Midbrain (tissue), 1 donor: ENCODE data around the gene GPR62.
"Not testable (repeated sequence)": the region's sequence is repeated elsewhere in the genome, so short reads cannot be mapped to it uniquely, and the experiment has no call there.

Experiments
- DNase-seq: peaks from one replicate; lab custom pipeline; 2025; lab: John Stamatoyannopoulos, UW

GPR62 gene

DNA sequence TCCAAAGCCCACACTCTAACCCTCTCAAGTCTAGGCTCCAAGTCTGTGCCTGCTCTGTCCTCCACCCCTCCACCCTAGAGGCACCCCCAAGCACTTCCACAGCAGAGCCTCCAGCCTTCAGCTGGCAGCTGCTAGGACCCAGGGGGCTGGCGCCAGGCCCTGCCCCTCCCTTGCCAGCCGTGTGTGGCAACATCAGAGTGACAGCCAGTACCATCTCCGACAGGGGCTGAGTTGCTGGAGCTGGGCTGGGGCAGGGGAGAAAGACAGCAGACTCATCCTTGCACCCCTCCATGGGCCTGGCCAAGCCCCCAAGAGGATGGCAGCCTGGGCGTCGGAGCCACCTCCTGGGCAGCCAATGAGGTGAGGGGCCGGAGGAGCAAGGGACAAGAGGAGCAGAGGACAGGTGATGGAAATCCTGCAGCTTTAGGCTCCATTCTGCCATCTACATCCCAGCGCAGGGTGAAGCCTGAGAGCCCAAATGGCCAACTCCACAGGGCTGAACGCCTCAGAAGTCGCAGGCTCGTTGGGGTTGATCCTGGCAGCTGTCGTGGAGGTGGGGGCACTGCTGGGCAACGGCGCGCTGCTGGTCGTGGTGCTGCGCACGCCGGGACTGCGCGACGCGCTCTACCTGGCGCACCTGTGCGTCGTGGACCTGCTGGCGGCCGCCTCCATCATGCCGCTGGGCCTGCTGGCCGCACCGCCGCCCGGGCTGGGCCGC, at the start of gene GPR62:
Gene GPR62 (plus strand): TSS at position 207 of the 718 bp plus-strand sequence. CDS start 272 bp downstream, at position 479.
- DNase-seq: peak; percentile 85

DNA sequence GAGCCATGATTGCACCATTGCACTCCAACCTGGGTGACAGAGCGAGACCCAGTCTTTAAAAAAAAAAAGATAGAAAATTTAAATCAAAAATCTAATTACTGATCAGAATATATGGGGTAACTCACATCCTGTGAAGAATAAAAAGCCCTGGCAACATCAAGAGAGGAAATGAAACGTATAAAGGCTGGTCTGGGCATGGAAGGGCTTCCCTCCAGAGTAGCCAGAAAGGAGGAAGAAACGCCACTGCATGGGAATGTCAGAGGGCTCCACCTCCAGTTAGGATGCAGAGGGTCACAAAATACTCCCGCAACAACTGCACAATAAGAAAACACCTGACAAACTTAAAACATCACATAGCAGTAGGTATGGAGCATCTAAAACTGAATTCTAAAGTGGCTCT, 47.2 kb upstream of the GPR62 start:
- no peak for DNase-seq

DNA sequence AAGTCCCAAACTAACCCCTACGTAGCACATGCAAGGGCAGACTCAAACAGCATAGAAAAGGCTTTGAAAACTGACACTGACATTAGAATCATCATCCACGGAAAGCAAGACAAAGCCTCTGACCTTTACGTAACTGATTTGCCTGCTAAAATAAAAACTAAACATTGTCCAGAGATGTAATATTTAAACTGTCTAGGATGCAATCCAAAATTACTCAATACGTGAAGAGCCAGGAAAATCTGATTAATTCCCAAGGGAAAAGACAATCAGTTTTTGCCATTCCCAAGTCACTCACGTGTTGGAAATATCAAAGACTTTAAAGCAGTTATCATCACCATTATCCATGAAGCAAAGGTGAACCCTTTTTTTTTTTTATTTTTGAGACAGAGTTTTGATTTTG, 38.8 kb upstream of the GPR62 start:
- no peak for DNase-seq

DNA sequence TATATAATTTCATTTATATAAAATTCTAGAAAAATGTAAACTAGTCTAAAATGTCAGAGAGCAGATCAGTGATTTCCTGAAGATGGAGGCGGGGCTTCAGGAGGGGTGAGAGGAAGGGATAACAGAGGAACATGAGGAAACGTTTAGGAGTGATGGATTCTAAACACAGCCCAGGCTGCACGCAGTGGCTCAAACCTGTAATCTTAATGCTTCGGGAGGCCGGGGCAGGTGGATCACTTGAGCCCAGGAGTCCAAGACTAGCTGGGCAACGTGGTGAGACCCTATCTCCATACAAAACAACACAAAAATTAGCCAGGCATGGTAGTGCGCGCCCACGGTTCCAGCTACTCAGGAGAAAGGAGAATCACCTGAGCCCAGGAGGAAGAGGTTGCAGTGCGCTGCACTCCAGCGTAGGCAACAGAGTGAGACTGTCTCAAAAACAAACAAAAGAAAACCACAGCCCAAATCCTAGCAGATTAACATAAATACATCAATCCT, 34.1 kb upstream of the GPR62 start:
- no peak for DNase-seq

DNA sequence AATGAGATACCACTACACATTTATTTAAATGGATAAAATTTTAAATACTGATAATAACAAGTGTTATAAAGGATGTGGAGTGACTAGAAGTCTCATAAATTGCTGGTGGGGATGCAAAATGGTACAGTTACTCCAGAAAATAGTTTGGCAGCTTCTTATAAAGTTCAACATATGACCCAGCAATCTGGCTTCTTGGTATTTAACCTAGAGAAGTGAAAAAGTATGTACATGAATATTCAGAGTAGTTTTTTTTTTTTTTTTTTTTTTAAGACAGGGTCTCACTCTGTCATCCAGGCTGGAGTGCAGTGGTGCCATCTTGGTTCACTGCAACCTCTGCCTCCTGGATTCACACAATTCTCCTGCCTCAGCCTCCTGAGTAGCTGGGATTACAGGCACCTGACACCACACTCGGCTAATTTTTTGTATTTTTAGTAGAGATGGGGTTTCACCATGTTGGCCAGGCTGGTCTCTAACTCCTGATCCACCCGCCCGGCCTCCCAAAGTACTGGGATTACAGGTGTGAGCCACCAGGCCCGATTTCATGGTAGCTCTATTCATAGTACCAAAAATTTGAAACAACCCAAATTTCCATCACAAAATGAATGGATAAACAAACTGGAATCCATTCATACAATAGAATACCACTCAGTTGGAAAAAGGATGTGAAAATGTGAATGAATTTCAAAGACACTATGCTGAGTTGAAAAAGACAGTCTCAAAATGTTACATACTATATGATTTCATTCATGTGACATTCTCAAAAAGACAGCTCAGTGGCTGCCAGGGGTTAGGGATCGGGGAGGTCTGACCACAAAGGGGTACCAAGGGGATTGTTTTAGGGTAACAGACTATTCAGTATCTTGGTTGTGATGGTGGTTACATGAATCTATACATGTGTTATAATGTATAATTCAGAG, 27.9 kb upstream of the GPR62 start:
- no peak for DNase-seq

GRCh38 chr3:51928438-51928837, 26.7 kb upstream of the GPR62 start:
- DNase-seq: no peak

GRCh38 chr3:51928981-51929380, 26.2 kb upstream of the GPR62 start:
- not testable (repeated sequence) for DNase-seq

DNA sequence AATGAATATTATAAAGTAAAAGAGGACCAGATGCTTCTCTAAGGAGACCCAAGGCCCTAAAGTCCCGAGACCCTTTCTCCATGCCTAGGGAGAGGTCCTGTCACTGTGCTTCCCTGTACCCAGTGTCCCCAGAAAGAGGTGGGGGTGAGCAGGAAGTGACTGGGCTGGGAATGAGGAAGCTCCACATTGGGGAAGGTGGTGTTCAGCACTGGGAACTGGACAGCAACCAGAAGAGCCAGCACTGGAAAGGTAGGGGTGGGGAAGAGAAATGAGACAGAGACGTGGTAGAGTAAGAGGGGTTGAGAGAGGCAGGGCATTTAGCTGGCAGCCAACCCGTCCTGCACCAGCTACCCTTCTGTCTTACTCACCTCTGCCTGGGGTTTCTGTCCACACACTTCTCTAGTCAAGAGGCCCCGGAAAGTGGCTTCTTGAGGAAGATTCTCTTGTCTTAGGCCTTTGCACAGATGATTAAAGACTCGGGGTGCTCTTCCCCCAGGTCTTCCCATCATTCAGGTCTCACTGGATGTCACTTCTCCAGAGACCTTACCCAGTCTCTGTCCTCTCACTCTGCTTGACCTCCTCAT, 25.7 kb upstream of the GPR62 start:
- no peak for DNase-seq

- no peak for DNase-seq
These were observed 24.7 kb upstream of the GPR62 start for GRCh38 chr3:51930439-51930838.

DNA sequence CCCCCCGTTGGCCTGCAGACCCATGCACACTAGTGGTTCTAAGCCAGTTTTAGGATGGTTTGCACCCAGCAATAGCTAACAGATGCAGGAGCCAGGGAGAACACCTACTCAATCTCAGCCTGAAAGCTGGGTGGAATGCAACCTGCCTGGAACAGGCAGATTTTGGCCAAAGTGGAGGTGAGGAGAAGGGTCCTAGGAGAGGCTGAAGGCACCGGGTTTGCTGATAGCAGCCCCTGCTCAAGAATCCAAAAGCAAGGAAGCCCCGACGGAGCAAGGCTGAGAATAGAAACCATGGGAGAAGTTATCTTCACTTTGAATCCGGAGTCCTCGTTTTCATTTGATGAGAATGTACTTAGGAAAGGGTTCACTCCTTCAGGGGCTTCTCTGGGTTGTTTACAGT, 23.4 kb upstream of the GPR62 start:
- DNase-seq: no peak

- no peak for DNase-seq
These were observed 22.5 kb upstream of the GPR62 start for GRCh38 chr3:51932471-51933370.

- no peak for DNase-seq
These were observed 21.6 kb upstream of the GPR62 start for GRCh38 chr3:51933471-51934138.

DNA sequence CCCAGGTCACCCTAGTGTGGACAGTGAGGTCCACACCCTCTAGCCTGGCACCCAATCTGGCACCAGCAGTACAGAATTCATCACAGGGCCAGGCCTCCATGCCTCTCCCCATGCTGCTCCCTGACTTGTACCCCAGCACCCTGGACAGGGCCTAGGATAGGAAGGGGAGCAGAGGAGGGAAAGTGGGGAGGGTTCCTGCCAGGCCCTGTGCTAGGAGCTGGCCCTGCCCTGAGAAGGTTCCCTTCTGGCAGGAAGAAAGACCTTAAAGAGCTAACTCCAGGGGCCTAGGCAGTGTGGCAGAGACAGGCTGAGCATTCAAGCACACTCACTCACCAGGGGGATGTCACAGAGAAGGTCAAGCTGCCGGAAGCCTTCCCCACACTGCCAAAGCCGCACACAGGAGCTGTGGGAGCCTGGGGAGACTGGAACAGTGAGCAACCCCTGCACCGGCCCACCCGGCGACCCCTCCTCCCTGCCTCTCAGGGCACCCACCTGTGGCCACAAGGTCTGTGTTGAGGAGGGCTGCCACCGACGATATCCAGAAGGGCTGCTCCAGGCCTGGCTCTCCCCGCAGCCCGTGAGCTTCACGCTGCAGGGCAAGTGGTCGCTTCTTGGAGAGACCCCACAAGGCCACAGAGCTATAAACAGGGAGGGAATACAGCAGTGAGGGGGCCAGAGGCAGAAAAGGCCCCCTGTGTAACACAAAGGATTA, 20.9 kb upstream of the GPR62 start:
- no peak for DNase-seq

GRCh38 chr3:51934991-51935885, 19.9 kb upstream of the GPR62 start:
- DNase-seq: no peak

- no peak for DNase-seq
These were observed 19.1 kb upstream of the GPR62 start for GRCh38 chr3:51935886-51936755.

DNA sequence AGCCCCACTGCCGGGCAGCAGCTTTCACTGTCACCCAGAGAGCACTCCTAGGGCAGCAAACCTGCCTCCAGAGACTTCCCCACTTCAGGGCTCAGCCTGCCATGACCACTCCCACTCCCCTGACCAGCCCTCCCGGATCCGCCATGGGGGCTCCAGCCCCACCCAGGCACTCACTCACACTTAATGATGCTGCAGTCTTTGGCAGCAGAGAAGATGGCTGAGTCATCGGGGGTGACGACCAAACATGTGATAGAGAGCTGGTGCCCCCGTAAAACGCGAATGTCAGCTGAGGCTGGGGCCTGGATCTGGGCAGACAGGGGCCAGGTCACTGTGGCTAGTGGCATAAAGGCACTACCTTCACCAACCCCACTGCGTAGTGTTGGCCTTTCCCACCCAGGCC, 18.2 kb upstream of the GPR62 start:
- no peak for DNase-seq

GRCh38 chr3:51937611-51938450, 17.4 kb upstream of the GPR62 start:
- DNase-seq: no peak
